Endothelial cell of umbilical vein (primary cell): ENCODE data around the gene PIK3R1. TPM values are rescaled to one million over a fixed set of nuclear protein-coding genes. Genes with fewer than 3 reads are reported as not detected.

Experiments used
- BruUV-seq: library from RNA; stranded (reverse); fragments of 400-500 nt; replicated peaks from 2 replicates; lab custom pipeline; 2021; lab: Mats Ljungman, UMichigan
- CTCF ChIA-PET: fragments of 300-600, 350-600 bp; sonication (Branson Sonifier 250); formaldehyde crosslinking; loops from one replicate; lab custom pipeline; 2021; ENCODE audit warnings: antibody characterized with exemption, inconsistent platforms; lab: Charles Lee
- POLR2A ChIA-PET: fragments of 300-600, 350-600 bp; sonication (Branson Sonifier 250); formaldehyde crosslinking; loops from one replicate; lab custom pipeline; 2021; ENCODE audit warnings: antibody characterized with exemption, inconsistent platforms; lab: Charles Lee
- DNase-seq: peaks from one replicate; pipeline ENCODE4 v3.0.0-alpha.2; 2011; ENCODE audit warnings: low read depth, low spot score
- FAIRE-seq: peaks from 2 replicates; lab custom pipeline; 2011; peaks lifted over from hg19 to GRCh38; lab: Jason Lieb, UNC
- H2AFZ ChIP-seq: 2 replicates; pipeline ENCODE4 v1.6.0; 2012; ENCODE audit warnings: low read depth, low read length, control low read depth, inconsistent platforms
- H3K27ac ChIP-seq: 2 replicates; pipeline ENCODE4 v1.5.1; 2011; ENCODE audit warnings: low read depth, mild to moderate bottlenecking, control low read depth, low read length, moderate library complexity; ENCODE audit not compliant: insufficient read depth
- H3K27me3 ChIP-seq, 2 experiments: 2 replicates each; pipeline versions ENCODE4 v1.6.0 to v1.6.1; 2011; ENCODE audit warnings: low read length in 2 of 2, mixed read lengths in 1 of 2; ENCODE audit not compliant: control insufficient read depth in 2 of 2, insufficient read depth in 2 of 2
- H3K36me3 ChIP-seq, 2 experiments: 2 replicates in 1 of 2; 3 replicates in 1 of 2; pipeline ENCODE4 v1.5.1; 2011; ENCODE audit warnings: low read length in 2 of 2, mild to moderate bottlenecking in 1 of 2, moderate library complexity in 1 of 2; ENCODE audit not compliant: control insufficient read depth in 2 of 2, insufficient read depth in 2 of 2; ENCODE audit errors: extremely low read depth in 1 of 2
- H3K4me1 ChIP-seq: 3 replicates; pipeline ENCODE4 v1.5.1; 2011; ENCODE audit warnings: mild to moderate bottlenecking, low read length; ENCODE audit not compliant: control insufficient read depth, insufficient read depth; ENCODE audit errors: extremely low read depth
- H3K4me2 ChIP-seq: 2 replicates; pipeline ENCODE4 v1.6.1; 2011; ENCODE audit warnings: low read length, control low read depth, mixed read lengths; ENCODE audit not compliant: insufficient read depth
- H3K4me3 ChIP-seq, 3 experiments: fragments of 200-600 bp in 1 of 3; sonication (generic), shearing (Covaris generic) in 1 of 3; replicated peaks in 1 of 3; 2 replicates each; pipeline ENCODE4 v1.5.1; 2011 to 2016; ENCODE audit warnings: control low read depth in 3 of 3, low read length in 3 of 3, mild to moderate bottlenecking in 2 of 3, inconsistent platforms in 1 of 3, low read depth in 1 of 3, moderate library complexity in 1 of 3; ENCODE audit not compliant: insufficient read depth in 1 of 3
- H3K79me2 ChIP-seq: 2 replicates; pipeline ENCODE4 v1.6.0; 2012; ENCODE audit warnings: low read length, inconsistent platforms; ENCODE audit not compliant: control insufficient read depth, insufficient read depth
- H3K9ac ChIP-seq: replicated peaks from 2 replicates; pipeline ENCODE3; 2011; ENCODE audit warnings: low read length, control low read depth; ENCODE audit not compliant: insufficient read depth; ENCODE audit errors: extremely low read depth
- H3K9me1 ChIP-seq: replicated peaks from 3 replicates; pipeline ENCODE4 v1.6.0; 2011; ENCODE audit warnings: mild to moderate bottlenecking, low read length; ENCODE audit not compliant: control insufficient read depth, insufficient read depth; ENCODE audit errors: extremely low read depth
- H3K9me3 ChIP-seq: replicated peaks from 2 replicates; pipeline ENCODE4 v1.5.1; 2012; ENCODE audit warnings: low read length, inconsistent platforms; ENCODE audit not compliant: control insufficient read depth, insufficient read depth
- H4K20me1 ChIP-seq: replicated peaks from 2 replicates; pipeline ENCODE3; 2011; ENCODE audit warnings: mild to moderate bottlenecking, low read length; ENCODE audit not compliant: control insufficient read depth, insufficient read depth; ENCODE audit errors: extremely low read depth
- CTCF ChIP-seq, 2 donors: IDR thresholded peaks; 1 replicate in 1 of 2; 2 replicates in 1 of 2; pipeline ENCODE4 v1.5.1; 2011; ENCODE audit warnings: low read length in 2 of 2, mild to moderate bottlenecking in 2 of 2, moderate library complexity in 2 of 2, control low read depth in 1 of 2, inconsistent platforms in 1 of 2, low read depth in 1 of 2; ENCODE audit not compliant: insufficient read depth in 1 of 2; ENCODE audit errors: extremely low read depth in 1 of 2
- EZH2 ChIP-seq: IDR thresholded peaks from 2 replicates; pipeline ENCODE4 v1.6.1; 2012; ENCODE audit warnings: borderline replicate concordance, low read depth, mild to moderate bottlenecking, moderate library complexity, low read length, inconsistent platforms; ENCODE audit not compliant: severe bottlenecking
- FOS ChIP-seq: IDR thresholded peaks from 2 replicates; pipeline ENCODE4 v1.6.1; 2011; ENCODE audit warnings: mild to moderate bottlenecking, low read length, moderate library complexity, borderline replicate concordance; ENCODE audit not compliant: insufficient read depth
- GATA2 ChIP-seq: IDR thresholded peaks from 2 replicates; pipeline ENCODE4 v1.7.0; 2011; ENCODE audit warnings: low read depth, mild to moderate bottlenecking, moderate library complexity, mixed read lengths, low read length; ENCODE audit not compliant: insufficient read length, insufficient read depth
- JUN ChIP-seq: IDR thresholded peaks from 2 replicates; pipeline ENCODE4 v1.6.1; 2011; ENCODE audit warnings: borderline replicate concordance, low read depth; ENCODE audit not compliant: insufficient read length, insufficient read depth
- MAX ChIP-seq: IDR thresholded peaks from 2 replicates; pipeline ENCODE4 v1.6.1; 2011; ENCODE audit not compliant: insufficient read depth, insufficient read length
- MYC ChIP-seq: IDR thresholded peaks from one replicate; pipeline ENCODE4 v1.6.1; 2011; ENCODE audit warnings: mild to moderate bottlenecking, low read depth, low read length
- POLR2A ChIP-seq: IDR thresholded peaks from 2 replicates; pipeline ENCODE4 v1.6.1; 2012; ENCODE audit warnings: low read depth, mild to moderate bottlenecking, control low read depth, low read length
- POLR2AphosphoS5 ChIP-seq: IDR thresholded peaks from 2 replicates; pipeline ENCODE4 v1.6.1; 2012; ENCODE audit warnings: low read depth, mild to moderate bottlenecking, control low read depth, low read length, moderate library complexity; ENCODE audit not compliant: insufficient read depth
- dilution Hi-C: fragments of 300-500 bp; cut with MboI; formaldehyde crosslinking; loops from one replicate; pipeline ENCODE4 v1.15.0; 2019; ENCODE audit warnings: low sequenced_read_pairs; ENCODE audit not compliant: extremely low pct_ligation_motif_present
- intact Hi-C: fragments of 100-400 bp; cut with micrococcal nuclease; formaldehyde crosslinking; loops from one replicate; pipeline ENCODE4 v1.10.0; 2022
- polyA plus RNA-seq, 4 experiments: library from polyadenylated mRNA; depleted of rRNA in 3 of 4; stranded (reverse) in 3 of 4; unstranded in 1 of 4; fragments of >200 nt; gene quantifications; 2 replicates each; pipeline versions ENCODE4 v1.2.1 to v1.2.3, GENCODE V29; 2011 to 2012; ENCODE audit warnings: missing spikeins in 1 of 4
- total RNA-seq: library from RNA; stranded (reverse); gene quantifications from 2 replicates; pipeline ENCODE4 v1.2.3, GENCODE V29; 2021

The PIK3R1 gene
- total and polyA plus RNA-seq, 2 donors (not counting 3 experiments of a cell fraction or from before 2014, with no cell fraction given), result 2.8 to 30.0 TPM

GRCh38 chr5:68253624-68254585 lies 38.3 kb downstream of the PIK3R1 start:
- dilution Hi-C loops, result loop anchor here (25.0 kb wide), 1 partner anchor 1092 kb away; no protein-coding TSS in a partner anchor
- TF ChIP-seq MYC (no peak), EZH2 (no peak), POLR2A (no peak), GATA2 (no peak), CTCF (IDR thresholded peaks at IDR 0.05; ENCODE audit: extremely low read depth in 1 of 2, insufficient read depth in 1 of 2, low read depth in 1 of 2, low read length in 2 of 2) (no peak), POLR2AphosphoS5 (no peak), JUN (no peak), MAX (no peak), FOS (no peak)
- BruUV-seq, result no TSS peak
- Histone ChIP-seq H3K36me3 (no peaks in the 10 kb centered on the region), H4K20me1 (no peaks in the 10 kb centered on the region), H2AFZ (no peak overlapping the region), H3K27me3 (no peaks in the 10 kb centered on the region), H3K4me1 (peaks cover 39% of the 10 kb centered on the region), H3K9ac (no peak overlapping the region), H3K4me2 (no peak overlapping the region), H3K79me2 (peaks cover 35% of the 10 kb centered on the region), H3K9me1 (no peaks in the 10 kb centered on the region), H3K9me3 (no peaks in the 10 kb centered on the region), H3K4me3 (no peak overlapping the region), H3K27ac (no peak overlapping the region)
- ChIA-PET POLR2A (interaction anchor here (1.3 kb wide), 1 partner anchor 38 kb away, joined by 4 read pairs; the partner anchor contains the start of gene PIK3R1), CTCF (interaction anchor here (0.7 to 7.4 kb wide), 23 partner anchors 10 to 1088 kb away, joined by 3 to 222 read pairs (median 6); partner anchors contain the start of gene PIK3R1)
- DNase-seq, result no peak
- intact Hi-C loops, result loop anchor here (2.0 to 5.0 kb wide), 7 partner anchors 343 to 1097 kb away; no protein-coding TSS in a partner anchor
- FAIRE-seq, result no peak
